Vagina (tissue), 2 donors: ENCODE data around the gene GRIN2A.

Experiments used
- CTCF ChIP-seq, 3 experiments: fragments of 450-650 bp in 2 of 3; fragments of 200-600 bp in 1 of 3; sonication (generic) in 1 of 3; IDR thresholded peaks; one replicate each; pipeline ENCODE4 v1.5.1; 2017 to 2019; ENCODE audit warnings: antibody characterized with exemption in 3 of 3, mild to moderate bottlenecking in 2 of 3, moderate library complexity in 2 of 3
- POLR2A ChIP-seq, 2 donors: fragments of 450-650 bp; IDR thresholded peaks; one replicate each; pipeline ENCODE4 v1.6.1; 2017; ENCODE audit warnings: antibody characterized with exemption in 2 of 2, mild to moderate bottlenecking in 2 of 2, moderate library complexity in 2 of 2
- POLR2AphosphoS5 ChIP-seq, 2 donors: sonication (generic); formaldehyde crosslinking; IDR thresholded peaks; one replicate each; pipeline ENCODE4 v1.9.0; 2017; ENCODE audit warnings: antibody characterized with exemption in 2 of 2, mild to moderate bottlenecking in 2 of 2, low read depth in 1 of 2; ENCODE audit not compliant: insufficient read depth in 1 of 2

DNA sequence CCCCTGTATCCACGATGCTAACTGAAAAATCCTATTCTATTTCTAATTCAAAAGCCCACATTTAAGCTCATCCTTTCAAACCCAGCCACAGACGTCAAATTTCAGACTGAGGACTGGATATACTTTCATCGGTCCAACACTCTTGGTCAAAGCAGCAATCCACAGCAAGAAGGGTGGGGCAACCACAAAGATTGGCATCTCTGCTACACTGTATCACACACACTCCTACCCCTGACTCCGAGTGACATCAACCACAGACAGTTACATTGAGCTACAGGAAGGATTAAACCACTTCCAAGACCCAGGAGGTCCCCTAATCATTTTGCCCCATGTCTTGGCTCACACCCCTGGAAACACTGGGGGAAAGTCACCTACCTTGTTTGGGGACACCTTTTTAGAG, 61.3 kb downstream of the GRIN2A start:
- TF ChIP-seq POLR2AphosphoS5 (IDR thresholded peaks at IDR 0.05; ENCODE audit: insufficient read depth in 1 of 2, low read depth in 1 of 2), result no peak
- TF ChIP-seq CTCF (IDR thresholded peaks at IDR 0.05), result no peak
- no peak for TF ChIP-seq POLR2A (IDR thresholded peaks at IDR 0.05)
